HTR-8/SVneo (cell line): Measurements from ENCODE around the gene ALK.
A peak's percentile ranks its signal among the peaks of the same experiment; 100 is the strongest.

Experiments used
- DNase-seq: peaks from one replicate; pipeline ENCODE4 v3.0.0; 2011; ENCODE audit warnings: low spot score, mixed read lengths; ENCODE audit not compliant: insufficient read length
- FAIRE-seq: peaks from 2 replicates; lab custom pipeline; 2011; peaks lifted over from hg19 to GRCh38; lab: Jason Lieb, UNC

ALK gene

DNA sequence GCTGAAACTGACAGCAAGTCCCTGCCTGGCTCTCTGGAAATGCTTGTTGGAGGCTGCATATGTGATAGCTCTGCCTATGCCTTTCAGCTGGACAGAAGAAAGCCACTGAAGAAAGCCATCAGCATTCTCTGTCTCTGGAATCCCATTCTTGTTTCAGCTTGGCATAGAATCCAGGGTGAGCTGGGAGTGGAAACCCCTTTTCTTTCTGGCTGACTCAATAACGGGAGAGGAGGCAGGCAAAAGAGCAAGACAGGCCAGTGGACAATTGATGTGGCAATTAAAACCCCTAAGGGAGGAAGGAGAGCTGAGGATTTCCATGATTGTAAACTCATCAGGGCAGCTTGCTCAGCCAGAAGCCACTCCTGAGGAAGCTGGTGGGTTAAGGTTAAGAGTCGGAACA lies 598.1 kb downstream of the ALK start:
- no peak for FAIRE-seq

DNA sequence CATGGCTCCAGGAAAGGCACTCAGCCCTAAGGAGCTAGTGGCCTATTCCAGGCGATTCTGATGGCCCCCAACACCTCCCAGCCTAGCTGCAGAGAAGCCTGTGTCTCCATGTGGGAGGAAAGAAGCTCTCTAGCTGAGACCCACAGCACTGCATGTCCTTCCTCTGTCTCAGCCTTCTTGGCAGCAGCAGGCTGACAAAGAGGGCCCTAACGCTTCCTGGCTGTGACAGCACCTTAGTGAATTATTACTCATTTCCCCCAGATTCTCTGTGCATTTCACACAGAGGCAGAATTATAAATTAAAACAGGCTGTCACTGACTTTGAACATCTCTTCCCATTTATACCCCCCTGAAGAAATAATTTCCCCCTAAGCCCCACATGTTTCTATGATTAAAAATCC lies 599.4 kb downstream of the ALK start:
- DNase-seq (peak; percentile 36), FAIRE-seq (no peak)

More for the DNA sequence above, 598.1 kb downstream of the ALK start:
- no peak for DNase-seq

DNA sequence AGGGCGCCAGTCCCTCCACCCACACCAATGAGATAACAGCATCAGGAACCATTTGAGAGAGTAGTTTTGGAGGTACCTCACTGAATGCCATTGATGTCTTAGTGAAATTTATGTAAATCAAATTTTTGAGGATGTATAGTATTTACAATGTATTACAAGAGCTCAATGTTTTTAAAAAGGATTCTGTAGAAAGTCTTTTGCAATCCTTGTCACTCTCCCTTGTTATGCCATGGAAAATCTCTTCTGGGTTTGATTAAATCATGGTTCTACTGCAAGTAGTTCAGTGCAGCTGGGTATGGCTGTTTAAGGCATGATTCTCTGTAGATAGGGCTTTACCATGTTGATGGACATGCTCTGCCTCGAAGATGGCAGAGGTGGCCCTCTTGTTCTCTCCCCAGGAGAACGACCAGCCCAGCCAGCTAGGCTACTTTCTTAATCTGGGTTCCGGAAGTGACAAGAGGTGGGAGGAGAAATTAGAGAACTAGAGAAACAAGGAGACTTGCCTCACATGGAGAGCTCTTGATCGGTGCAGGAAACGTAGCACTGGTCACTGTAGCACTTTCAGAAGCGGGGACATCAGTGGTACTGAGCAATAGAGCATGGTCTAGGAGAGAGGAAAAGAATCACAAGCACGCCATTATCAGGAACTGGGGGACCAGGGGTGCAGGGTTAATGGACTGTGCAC lies 603.4 kb downstream of the ALK start:
- no peak for FAIRE-seq

DNA sequence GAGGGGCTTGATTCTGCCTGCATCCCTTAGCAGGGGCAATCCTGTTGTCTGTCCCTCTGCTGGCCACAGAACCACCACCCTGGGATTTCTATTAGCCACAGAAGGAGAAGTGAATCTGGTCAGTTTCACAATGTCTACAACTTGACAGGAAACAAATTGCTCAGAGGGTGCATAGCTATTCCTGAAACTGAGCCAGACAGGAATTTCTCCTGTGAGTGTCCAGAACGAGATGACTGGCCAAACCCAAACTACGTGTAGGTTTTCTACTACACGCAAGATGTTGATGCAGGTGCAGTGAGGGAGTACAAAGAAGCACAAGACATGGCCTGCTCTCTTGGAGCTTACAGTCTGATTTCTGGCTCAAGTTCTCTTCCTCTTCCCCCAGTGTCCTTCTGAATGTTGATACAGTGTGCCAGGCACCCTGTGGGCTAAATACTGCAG lies 604.3 kb downstream of the ALK start:
- no peak for FAIRE-seq

More for the DNA sequence above, 603.4 kb downstream of the ALK start:
- DNase-seq, result no peak

DNA sequence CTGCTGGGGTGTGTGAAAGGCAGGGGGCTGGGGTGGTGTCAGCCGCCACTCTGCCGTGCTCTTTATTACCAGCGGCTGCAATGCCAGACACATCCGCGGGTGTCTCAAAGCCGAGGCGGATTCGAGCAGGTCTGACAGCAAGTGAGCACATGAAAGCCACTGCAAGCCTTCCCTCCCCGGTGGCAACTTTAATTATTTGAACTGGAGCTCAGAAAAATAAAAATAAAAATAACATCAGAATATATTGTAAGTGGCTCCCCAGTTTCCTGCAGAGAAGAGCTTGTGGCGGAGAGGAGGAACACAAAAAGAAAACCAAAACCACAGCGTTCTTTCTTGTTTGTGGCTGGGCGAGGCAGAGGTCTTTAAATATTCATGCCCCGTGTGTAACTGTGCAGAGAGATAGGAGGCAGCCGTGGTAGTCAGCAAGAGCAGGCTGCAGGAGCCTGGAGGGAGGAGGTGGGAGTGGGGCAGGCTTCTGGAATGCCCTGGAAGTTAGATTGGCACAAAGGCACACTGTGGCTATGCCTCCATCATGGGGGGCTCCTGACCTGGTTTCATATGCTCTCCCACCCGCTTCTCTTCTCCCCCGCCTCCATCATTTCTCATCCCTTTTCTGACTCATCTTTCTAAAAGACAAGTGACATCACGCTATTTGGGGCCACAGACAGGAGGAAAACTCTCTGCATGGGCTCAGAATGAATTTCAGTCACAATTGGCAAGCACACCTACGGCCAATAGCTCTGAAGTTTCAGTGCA lies 606.4 kb downstream of the ALK start:
- no peak for FAIRE-seq
- no peak for DNase-seq

More for the DNA sequence above, 604.3 kb downstream of the ALK start:
- DNase-seq, result no peak

DNA sequence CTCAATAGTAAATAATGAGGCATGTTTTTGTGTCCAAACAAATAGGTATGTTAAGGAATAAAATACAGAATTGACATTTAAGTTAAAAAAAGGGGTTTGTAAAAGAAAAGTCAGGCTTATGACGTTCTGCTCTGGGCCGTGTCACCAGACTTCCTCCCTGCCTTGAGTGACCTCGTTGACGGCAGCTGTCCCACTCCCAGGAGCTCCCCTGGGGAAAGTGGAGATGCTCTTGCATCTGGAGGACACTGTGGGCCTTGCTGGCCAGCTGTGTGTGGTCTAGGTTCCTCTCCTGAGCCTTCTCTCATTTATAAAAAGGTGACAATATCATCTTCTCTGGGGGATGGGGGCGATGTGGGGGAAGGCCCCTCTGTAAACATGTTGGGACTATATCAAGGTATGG lies 609.9 kb downstream of the ALK start:
- no peak for DNase-seq
- no peak for FAIRE-seq

- no peak for DNase-seq
- no peak for FAIRE-seq
Measured at GRCh38 chr2:29310650-29311348, 610.6 kb downstream of the ALK start.

DNA sequence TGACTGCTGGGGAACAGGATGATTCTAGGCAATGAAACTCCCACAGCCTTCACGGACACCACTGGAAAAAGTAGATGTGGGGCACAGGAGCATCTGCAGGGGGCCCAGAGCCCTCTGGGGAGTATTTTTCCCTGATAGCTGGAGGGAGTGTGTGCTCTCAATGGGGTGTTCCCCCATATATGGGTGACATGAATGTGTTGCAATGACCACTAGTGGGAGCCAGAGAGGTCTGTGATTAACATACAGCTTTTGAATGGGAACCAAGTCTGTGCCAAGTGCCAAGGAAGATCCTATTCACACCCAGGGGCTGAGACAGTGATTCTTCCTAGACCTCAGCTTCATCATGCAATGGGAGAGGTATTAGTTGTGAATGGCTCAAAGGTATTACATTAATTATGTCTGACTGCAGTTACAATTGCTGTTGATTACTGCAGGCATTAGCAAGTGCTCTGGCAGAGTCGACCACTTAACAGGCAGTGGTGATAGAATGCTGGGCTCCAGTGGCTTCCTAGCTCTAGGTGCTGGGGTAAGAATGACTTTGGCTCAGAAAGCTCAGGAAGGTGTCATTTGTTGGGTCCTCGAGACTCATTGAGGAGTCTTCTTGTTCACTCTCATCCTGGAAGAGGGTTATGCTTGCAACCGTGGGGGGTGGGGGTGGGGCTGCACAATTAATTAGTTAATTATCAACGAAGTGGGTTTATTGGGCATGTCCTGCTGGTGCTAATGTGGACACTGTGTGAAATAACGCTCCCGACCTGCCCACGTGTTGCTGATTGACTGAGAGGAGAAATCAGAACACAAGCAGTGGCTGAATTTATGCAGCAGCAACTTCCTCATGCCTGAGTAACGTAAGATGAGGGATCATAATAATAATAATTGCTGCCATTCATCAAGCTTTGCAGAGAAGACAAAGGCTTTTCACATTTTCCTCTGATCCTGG lies 612.0 kb downstream of the ALK start:
- DNase-seq (peak; percentile 68), FAIRE-seq (peak; percentile 84)

GRCh38 chr2:29308366-29308765 lies 613.0 kb downstream of the ALK start:
- no peak for FAIRE-seq

GRCh38 chr2:29307519-29307918 lies 613.9 kb downstream of the ALK start:
- FAIRE-seq (no peak), DNase-seq (no peak)

More at GRCh38 chr2:29308366-29308765, 613.0 kb downstream of the ALK start:
- DNase-seq, result no peak

GRCh38 chr2:29305762-29306161 lies 615.6 kb downstream of the ALK start:
- DNase-seq (no peak), FAIRE-seq (no peak)

- FAIRE-seq (no peak), DNase-seq (no peak)
Measured at GRCh38 chr2:29304399-29305060, 616.9 kb downstream of the ALK start.

- no peak for DNase-seq
- FAIRE-seq, result no peak
Measured at GRCh38 chr2:29296585-29296984, 624.8 kb downstream of the ALK start.

- no peak for FAIRE-seq
- DNase-seq, result peak; percentile 36
Measured at GRCh38 chr2:29295845-29296244, 625.5 kb downstream of the ALK start.

- DNase-seq, result peak; percentile 30
- FAIRE-seq, result no peak
Measured at GRCh38 chr2:29293830-29294438, 627.5 kb downstream of the ALK start.

- FAIRE-seq (no peak), DNase-seq (no peak)
Measured at GRCh38 chr2:29290293-29291047, 630.9 kb downstream of the ALK start.

GRCh38 chr2:29284671-29285070 lies 636.7 kb downstream of the ALK start:
- DNase-seq (no peak), FAIRE-seq (no peak)

GRCh38 chr2:29281916-29282247 lies 639.5 kb downstream of the ALK start:
- no peak for FAIRE-seq
- no peak for DNase-seq
